Fibroblast of peridontal ligament (primary cell): ENCODE measurements around the gene PIGS.

Experiments
- DNase-seq: peaks from one replicate; pipeline ENCODE4 v3.0.0-alpha.2; 2010; ENCODE audit errors: extremely low read depth

PIGS gene

DNA sequence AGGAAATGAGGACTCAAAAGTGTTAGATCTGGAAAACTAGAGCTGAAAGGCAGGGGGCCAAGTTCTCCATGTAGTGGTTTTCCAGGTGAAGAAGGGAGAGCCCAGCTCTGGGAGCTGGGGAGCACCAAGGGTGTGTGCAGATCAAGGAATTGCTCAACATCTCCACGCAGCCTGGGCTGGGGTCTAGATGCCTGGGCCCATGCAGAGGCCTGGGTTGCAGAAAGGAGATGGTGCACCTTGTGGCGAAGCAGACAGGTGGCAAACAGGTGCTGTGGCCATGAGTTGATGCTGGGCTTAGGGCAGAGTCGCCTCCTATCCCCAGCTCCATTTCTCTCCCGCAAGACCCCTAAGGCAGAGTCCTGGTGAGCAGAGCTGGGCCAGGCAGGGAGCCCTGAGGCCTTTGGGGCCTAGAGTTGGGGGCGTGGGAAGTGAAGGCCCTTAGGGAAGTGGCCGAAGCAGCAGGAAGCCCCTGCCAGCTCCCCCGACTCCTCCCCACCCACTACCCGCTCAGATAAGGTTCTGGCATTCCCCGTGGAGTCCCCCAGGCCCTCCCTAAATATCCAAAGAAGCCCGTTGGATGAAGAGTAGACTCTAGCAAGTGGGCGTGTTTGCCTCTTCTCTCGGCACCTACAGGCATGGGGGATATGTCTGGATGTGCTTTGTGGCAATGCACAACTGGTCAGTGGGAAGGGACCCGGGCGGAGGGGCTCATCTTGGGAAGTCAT, 64.4 kb downstream of the PIGS start:
- no peak for DNase-seq

DNA sequence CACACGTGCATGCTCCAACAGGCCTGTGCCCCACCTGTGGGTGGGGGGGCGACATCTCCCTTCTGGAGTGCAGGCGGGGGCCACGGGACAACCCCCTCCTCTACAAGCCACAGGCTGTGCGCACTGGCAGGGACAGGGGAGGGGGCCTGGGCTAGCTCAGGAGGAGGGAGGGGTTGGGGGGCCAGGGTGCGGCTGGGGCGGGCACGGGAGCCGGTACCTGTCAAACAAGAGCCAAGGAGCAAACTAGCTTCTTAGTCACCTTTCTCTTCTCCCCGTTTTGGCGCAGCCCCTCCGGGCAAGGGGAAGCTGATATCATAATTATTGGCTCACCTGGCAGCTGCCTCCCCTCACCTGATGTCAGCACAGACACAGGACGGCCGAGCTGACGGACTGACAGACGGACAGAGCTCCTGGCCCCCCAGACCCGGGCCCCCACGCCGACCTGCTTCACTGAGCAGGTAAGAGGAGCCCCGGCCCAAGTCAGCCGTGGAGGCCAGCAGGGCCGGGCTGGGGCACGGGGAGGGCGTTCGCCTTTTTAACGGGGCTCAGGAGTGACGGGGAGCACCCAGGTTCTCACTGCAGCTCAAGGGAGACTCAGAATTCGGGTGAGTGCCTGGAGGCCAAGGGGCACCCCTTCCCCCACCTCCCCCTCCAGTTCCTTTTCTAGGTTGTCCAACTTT, 65.2 kb downstream of the PIGS start, which contains the start of gene FOXN1:
FOXN1 (plus strand) TSS at position 363 of the 680 bp plus-strand sequence. CDS start 17,622 bp downstream, outside the sequence.
- DNase-seq = no peak

DNA sequence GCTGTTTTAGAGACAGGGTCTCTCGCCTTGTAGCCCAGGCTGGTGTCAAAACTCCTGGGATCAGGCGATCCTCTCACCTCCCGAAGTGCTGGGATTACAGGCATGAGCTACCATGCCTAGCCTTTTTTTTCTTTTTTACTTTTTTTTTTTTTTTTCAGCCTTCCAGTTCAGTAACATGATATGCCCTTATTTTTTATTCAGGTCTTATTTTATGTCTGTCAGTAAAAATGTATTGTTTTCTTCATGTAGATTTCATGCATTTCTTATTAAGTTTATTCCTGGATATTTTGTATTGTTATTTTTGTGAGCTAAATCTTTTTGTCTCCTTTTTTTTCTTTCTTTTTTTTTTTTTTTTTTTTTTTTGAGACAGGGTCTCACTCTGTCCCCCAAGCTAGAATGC, 67.9 kb downstream of the PIGS start:
- DNase-seq = no peak
